Inflammatory macrophage (primary cell): ENCODE measurements around the gene ASCC3.
"Not testable (repeated sequence)": the region's sequence is repeated elsewhere in the genome, so short reads cannot be mapped to it uniquely, and the experiment has no call there.

Experiments
- DNase-seq, 2 donors: peaks; one replicate each; pipeline ENCODE4 v3.0.0-alpha.2; 2020 to 2022

The ASCC3 gene

DNA sequence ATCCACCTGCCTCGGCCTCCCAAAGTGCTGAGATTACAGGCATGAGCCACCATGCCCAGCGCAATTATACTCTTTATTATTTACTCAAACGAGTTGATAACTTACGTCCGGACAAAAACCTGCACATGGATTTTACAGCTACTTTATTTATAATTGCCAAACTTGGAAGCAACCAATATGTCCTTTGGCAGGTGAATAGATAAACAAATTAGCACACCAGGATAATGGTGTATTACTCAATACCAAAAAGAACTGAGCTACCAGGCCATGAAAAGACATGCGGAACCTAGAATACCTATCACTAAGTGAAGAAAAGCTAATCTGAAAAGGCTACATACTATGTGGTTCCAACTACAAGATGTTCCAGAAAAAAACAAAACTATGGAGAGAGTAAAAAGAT is 168.1 kb downstream of the ASCC3 start:
- no peak for DNase-seq

DNA sequence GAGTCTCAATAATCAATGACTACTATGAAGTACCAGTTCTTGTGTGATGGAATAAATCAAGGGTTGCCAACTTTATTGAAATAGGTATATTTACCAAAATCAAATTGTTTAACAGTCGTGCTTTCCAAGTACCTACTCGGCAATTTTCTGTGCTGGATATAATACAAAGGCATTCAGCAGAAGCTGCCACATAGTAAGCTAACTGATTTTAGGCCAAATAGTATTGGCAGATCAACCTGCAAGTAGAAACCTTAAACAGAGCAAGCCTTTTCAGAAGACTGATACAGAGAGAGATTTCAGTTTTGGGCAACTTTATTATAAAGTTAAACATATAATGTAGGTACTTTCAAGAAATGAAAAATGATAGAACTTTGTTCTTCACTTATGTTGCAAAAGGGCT is 174.6 kb downstream of the ASCC3 start:
- DNase-seq, result no peak

DNA sequence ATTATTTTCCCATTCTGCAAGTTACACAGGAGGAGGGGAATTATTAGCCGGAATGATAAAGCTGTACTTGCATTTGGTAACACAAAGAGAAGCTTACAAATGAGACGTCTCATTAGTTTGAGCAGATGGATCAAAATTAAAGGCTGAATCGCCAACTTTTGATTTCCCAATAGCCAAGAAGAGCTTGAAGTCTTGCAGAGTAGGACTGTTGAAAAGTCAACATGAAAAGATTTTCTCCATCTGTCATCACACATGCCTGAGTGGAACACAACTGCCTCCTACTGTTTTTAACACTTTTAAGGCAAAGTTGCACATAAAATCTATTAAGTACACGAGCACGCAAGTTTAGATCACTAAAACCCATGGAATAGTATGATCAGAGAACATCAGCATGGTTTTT is 176.2 kb downstream of the ASCC3 start:
- DNase-seq, result no peak

DNA sequence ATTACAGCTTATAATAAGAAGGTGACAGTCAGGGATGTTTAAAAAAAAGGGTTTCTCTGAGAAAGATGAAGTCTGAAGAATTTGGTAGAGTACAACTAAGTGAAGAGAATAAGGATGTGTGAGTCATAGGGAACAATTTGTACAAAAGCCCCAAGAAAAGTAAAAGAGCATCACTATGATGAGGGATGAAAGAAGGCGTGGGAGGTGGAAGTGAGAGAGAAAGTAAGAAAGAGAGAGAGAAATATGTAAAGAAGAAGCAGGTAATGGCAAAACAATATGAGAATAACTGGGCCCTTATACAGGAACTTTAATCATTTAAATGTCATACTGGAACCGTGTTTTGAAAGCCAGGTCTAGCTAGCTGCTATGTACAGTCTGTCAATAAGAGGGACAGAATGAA is 179.4 kb downstream of the ASCC3 start:
- DNase-seq, result no peak

DNA sequence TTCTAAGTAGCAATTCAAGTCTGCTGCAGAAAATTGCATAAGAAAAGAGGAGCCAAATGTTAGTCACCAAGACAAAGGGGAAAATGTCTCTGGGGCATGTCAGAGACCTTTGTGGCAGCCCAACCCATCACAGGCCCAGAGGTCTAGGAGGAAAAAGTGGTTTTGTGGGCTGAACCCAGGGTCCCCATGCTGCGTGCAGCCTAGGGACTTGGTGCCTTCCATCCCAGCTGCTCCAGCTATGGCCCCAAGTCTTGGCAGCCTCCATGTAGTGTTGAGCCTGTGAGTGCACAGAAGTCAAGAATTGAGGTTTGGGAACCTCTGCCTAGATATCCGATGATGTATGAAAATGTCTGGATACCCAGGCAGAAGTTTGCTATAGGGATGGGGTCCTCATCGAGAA is 181.1 kb downstream of the ASCC3 start:
- DNase-seq, result no peak

DNA sequence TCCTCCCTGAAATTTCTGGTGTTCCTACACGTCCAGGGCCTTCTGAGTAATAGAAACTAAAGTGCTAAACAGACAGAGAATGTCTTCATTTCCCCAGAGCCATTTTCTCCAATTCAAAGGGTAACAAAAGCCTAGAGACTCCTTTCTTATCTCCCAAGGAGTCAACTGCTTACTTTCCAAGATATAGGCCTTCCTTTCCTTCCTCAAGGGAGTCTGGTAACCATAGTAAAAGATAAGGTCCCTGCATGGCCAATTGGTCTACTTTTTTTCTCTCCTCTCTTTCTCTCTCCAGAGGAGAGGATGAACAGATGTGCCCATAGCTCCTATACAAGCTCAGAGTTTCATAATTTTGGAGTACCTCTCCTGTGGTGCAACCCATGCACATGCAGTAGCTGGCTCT is 185.7 kb downstream of the ASCC3 start:
- DNase-seq, result no peak

DNA sequence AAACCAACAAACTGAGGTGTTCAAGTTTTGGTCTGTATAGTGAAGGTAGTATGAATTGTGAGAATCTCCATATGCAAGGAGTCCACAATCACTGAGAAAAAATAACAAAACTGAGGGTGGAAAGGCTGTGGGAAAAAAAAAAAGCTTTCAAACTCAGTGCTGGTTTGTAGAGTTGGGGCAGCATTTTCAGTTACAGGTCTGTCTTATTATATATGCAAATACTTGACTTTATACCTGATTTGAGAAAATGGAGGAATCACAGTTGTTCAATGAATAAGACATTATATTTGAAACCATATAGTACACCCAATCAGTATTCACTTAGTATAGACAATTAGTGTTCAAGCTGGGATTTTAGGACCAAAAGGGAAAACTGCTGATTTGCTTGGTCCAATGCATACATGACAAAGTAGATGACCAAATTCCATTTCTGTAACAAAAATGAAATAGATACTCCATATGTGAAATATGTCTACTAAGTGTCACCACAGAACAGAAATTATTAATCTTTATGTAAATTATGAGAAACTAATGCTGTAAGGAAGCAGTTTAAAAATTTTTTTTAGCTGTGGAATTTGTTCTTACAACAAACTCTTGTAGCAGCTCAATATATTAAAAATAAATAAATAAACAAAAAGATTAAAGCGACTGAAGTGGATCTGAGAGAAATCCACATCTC is 187.7 kb downstream of the ASCC3 start:
- DNase-seq, result no peak

DNA sequence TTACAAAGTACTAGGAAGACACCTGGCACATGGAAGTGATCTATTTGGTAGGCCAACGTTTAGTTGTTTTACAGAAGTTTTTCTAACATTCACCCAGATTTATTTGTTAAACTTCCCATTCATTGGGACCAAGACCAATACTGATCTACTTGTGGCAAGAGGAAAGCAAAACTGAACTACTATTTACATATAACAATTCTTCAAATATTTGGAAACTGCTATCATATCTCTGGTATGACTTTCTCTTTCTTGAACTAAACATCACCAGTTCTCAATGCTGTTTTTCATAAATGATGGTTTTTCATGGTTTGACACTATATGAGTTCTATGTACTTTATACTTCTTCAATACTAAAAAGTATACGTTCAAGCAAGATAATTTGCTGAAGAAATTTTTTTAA is 189.2 kb downstream of the ASCC3 start:
- DNase-seq, result no peak

DNA sequence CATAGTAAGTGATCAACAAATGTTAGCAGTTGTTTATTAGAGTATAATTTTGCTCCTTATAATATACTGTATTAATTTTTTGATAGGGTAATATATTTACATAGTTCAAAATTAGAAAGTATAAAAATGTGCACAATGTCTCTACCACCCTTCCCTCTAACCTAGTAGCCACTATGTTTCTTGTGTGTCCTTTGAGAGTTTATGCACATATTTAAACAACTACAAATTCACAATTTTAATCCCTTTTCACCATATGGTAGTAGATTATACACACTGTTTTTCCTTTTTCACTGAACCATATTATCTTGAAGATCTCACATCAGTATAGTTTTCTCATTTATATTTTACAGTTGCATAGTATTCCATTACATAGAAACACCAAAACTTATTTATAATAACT is 194.9 kb downstream of the ASCC3 start:
- no peak for DNase-seq

DNA sequence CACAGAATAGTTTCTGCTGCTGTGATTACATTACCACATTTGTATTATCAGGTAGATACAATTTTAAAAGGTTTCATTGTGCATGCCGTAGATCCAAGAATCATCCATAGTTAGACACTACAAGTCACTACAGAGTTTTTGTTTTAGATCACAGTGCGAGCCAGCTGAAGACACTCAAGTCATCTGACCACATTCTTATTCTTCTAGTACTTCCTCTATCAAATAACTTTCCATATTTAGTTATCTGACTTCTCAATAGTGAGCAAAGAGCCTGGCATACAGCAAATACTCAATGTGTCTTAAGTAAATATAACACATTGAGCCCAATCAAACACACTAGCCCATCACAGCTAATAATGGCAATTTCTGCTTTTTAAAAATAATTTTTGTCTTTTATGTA is 195.4 kb downstream of the ASCC3 start:
- no peak for DNase-seq

DNA sequence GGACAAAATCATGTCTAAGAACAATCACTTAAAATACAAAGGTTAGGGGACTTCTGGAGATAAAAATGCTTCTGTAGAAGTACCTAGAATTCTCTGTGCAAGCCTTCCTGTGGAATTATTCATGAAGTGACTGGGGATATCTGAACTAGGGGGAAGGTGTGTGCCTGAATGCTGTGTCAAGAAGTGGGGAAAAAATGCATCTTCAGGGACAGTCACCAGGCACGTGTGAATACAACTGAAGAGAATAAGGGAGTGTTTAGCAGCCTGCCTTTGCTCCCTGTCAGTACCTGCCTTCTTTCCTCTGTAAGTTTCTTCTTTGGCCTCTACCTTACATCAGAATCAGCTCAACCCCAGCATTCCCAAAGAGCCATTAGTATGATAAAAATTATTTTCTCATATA is 201.0 kb downstream of the ASCC3 start:
- DNase-seq, result no peak

DNA sequence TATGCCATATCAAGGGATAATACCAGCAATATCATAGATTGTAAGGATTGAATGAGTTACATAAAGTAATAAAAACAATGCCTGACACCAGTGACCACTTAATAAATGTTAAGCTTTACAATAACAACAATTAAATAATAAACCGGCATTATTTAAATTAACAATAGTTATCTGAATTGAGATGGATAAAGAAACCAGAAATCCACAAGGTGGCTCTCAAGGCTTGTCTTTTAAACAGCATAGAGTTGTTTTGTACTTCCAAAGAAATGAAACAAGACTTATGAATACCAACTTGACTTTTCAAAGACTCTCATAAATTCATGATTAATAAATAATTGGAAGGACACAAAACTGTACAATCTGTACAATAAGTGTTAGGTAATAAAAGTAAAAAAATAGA is 203.1 kb downstream of the ASCC3 start:
- DNase-seq, result no peak

DNA sequence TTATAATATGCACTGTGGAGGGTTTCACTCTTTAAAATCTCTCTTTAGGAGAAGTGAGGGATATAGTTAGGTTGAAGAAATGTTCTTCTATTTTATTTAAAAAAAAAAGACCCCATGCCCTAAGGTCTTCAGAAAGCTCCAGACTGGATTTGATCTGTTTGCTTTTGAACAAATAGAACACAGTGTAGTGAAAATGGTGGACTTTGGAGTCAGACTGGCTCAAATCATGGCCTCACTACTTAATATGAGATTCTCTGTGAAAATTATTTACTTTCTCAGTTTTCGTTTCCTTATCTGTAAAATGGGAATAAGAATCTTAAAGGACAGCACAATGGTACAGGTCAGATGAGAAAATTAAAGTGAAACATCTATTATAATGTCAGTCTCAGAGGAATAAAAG is 203.9 kb downstream of the ASCC3 start:
- no peak for DNase-seq

DNA sequence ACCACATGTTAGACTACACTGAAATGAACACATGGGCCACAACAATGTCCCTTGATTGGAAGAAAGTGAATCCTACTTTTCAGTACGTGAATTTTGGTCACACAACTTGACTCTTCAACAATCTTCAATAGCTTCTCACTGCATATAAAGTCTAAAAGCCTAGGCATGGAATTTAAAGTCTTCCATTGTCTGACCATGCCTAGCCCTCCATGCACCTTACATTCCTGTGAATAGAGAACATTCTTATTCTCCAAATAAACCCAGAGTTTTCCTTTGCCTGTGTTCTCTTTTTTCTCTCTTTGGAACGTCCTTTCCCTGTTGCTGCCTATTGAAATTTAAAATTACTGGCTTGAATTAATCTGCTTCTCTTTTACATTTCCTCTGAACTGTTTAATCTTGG is 207.5 kb downstream of the ASCC3 start:
- no peak for DNase-seq

DNA sequence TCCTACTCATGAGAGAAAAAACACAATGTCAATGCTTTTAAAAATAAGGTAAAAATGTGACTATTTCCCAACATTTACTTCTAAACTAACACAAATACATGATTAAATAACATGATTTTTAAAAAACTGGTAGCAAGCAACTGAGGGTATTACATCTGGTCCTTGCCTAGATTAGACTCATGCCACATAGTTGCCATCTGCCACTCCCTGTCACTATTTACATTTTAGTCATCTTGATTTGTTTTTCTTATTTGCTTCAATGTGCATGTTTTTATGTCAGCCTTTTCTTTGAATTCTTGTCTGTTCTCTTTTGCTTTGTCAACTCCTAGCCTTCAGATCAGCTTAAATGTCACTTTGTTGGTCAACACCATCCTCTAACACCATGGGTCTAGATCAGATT is 209.4 kb downstream of the ASCC3 start:
- no peak for DNase-seq

DNA sequence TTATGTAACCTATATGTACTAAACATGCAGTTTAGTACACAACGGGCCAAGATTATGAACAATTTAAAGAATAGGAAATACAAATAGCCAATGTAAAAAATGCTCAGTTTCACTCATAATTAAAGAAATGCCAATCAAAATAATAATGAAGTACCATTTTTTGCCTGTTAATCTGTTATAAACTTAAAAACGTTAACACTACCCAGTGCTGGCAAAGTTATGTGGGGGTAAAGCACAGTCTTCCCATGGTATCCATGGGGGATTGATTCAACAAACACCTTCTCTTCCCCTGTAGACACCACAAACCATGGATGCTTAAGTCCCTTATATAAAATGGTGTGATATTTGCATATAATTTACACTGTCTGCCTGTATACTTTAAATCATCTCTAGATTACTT is 211.1 kb downstream of the ASCC3 start:
- DNase-seq, result no peak

DNA sequence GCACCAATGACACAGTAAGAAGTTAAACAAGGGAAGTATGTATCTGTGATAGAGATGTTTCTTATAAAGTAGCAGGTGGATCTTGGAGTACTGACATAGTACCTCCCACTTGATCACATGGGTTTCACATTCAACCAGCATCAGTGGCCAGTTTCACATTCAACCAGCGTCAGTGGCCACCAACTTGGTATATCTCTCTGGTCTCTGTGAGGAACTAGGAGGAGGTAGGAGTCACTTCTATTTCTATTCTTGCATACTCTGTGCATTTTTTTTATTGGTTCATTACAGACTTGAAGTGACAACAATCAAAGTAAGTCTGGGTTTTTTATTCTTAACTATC is 216.1 kb downstream of the ASCC3 start:
- no peak for DNase-seq

DNA sequence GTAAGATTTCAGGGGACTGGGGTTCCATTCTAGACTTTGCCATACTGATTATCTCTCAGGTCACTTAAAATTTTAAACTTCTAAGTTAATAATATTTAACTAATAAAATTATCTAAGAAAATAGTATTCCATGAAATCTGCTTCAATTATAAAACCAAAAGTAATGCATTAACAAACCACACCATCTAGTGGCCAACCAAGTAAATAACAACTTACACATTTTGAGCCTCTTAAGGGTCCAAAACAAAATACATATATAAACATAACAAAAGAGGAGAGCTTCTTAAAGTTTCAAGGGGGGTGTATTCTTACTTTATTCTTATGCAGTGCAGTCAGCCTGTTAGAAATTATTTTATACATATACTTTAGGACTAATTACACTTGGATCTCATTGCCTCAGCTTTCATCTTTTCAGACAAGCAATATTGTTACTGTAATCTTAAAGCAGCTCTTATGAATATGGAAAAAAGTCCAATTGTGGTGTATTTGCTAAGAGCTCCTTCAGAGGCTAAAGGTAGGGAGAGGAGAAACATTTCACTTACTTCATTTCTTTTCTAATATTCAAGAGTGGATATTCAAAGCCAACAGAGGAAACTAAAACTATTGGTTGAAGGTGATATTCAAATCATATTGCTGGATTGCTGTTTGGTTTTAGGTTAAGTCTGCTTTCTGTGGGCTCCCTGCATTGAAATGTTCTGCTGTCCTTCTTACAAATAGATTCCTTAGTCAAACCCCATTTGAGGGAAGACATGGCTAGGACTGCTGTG is 216.7 kb downstream of the ASCC3 start:
- peak in 1 of 2 donors; percentile 9 for DNase-seq

DNA sequence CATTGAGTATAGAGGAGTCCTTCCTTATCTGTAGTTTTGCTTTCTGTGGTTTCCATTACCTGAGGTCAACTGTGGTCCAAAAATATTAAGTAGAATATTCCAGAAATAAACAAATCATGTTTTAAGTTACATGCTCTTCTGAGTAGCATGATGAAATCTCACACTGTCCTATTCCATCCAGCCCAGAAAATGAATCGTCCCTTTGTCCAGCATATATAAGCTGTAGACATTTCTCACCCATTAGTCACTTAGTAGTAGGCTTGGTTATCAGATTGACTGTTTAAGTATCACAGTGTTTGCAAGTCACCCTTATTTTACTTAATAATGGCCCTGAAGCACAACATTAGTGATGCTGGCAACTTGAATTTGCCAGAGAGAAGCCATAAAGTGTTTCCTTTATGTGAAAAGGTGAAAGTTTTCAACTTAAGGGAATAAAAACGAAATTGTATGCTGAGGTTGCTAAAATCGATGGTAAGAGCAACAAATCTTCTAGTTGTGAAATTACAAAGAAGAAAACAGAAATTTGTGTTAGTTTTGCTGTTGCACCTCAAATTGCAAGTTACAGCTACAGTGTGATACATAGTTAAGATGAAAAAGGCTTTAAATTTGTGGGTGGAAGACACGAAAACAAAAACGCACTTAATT is 217.8 kb downstream of the ASCC3 start:
- no peak for DNase-seq

DNA sequence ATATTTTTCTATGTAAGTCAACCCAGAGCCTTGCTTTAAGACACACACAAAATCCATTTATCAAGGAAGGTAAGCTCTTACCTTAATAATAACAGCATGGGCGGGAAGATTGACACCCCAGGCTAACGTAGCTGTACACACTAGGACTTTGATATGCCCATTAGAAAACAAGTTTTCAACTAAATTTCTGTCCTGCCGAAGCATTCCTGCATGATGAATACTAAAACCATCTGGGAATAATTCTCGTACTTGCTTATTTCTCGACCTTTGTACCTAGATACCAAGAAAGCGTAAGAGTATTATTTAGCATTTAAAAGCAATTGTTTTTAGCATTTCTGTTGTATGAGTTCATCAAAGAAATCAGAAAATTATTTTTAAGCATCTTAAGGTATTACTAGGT is 218.9 kb downstream of the ASCC3 start:
- no peak for DNase-seq

DNA sequence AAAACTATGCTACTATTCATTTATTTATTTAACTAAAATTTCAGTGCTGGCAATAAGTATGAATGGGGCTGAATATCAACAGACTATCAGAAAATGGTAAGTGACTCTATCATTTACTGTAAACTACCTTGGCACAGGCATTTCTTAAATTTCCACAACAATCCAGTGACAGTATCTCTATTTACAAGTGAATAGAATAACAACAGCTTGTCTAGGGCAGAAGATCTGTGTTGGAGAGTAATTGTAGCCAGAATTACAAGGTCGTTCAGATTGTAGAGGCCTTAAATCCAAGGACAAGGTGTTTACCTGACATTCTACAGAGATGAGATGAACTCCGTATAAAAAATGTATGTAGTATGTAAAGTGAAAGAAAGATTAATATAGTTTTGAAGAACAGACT is 222.6 kb downstream of the ASCC3 start:
- DNase-seq, result no peak

DNA sequence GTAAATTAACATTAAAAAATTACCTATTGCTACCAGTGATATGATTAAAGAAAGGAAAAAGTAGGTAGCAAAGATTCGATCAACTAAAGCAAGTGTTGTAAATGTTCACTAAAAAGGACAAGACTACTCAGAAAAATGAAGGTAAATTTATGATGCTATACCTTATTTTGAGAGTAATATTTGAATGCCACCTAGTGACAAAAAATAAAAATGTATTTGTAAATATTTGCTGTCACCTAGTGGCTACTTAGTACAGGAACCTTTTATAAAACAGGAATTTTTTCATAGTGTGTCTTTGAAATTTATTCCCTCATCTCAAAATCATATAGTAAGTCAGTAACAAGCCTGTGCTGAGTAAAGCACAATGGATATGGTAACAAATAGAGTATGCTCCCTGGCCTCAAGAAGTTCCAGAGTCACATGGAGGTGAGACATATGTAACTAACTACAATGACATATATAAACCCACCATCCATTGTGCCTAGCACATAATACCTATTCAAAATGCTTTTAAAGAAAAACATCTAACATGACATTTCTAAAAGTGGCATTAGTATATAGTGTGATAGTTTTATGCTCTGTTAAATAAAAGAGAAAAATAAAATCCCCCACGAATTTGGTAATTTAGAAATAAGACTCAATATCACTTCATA is 223.3 kb downstream of the ASCC3 start:
- no peak for DNase-seq

DNA sequence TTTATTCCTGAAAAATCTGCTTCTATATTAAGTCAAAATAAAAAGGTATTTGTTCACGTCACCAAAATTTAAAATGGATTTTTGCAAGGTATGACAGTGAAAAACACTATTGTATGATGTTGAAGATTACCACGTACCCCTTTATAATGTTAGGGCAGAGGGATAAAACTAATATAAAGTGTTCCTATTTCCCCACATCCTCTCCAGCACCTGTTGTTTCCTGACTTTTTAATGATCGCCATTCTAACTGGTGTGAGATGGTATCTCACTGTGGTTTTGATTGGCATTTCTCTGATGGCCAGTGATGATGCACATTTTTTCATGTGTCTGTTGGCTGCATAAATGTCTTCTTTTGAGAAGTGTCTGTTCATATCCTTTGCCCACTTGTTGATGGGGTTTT is 240.0 kb downstream of the ASCC3 start:
- not testable (repeated sequence) for DNase-seq
